ENCODE measurements around the gene MACC1.

Gene MACC1, protein sequence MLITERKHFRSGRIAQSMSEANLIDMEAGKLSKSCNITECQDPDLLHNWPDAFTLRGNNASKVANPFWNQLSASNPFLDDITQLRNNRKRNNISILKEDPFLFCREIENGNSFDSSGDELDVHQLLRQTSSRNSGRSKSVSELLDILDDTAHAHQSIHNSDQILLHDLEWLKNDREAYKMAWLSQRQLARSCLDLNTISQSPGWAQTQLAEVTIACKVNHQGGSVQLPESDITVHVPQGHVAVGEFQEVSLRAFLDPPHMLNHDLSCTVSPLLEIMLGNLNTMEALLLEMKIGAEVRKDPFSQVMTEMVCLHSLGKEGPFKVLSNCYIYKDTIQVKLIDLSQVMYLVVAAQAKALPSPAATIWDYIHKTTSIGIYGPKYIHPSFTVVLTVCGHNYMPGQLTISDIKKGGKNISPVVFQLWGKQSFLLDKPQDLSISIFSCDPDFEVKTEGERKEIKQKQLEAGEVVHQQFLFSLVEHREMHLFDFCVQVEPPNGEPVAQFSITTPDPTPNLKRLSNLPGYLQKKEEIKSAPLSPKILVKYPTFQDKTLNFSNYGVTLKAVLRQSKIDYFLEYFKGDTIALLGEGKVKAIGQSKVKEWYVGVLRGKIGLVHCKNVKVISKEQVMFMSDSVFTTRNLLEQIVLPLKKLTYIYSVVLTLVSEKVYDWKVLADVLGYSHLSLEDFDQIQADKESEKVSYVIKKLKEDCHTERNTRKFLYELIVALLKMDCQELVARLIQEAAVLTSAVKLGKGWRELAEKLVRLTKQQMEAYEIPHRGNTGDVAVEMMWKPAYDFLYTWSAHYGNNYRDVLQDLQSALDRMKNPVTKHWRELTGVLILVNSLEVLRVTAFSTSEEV

DNA sequence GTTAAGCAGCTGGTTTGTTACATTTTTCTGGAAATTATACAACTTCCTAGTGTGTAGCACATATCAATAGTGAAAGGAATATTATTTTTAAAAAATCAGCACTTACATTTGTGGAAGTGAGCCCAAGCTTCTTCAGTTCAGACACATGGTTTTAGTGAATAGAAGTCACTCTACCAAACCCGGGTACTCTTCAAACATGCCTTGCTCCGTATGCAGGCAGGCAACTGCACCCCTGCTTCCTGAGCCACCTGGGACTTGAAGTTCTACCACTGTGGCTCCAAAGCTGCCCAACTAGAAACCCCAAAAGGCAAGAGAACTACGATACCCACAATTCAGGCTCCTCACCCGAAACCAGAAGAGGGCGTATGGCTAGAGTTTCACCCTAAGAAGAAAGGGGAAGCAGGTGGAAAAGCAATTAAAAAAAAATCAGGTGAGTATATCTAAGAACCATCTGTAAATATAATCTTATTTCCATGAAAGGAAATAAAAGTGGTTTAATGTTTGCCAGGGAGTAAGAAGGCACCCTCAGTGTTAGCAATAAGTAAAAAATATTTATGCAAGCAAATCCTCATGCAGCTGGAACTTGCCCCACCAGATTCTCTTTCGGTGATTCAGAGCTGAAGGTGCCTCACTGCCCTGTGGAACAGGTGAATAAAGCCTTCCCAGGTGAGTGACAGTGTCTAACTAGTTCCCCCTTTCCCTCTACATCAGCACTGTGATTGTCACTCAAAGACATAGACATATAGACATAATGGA, at the start of gene MACC1:
TSS of gene MACC1 (minus strand) at position 192 of the 756 bp plus-strand sequence. CDS start 55,522 bp downstream, outside the sequence.
- DNase-seq: peak; percentile 80

DNA sequence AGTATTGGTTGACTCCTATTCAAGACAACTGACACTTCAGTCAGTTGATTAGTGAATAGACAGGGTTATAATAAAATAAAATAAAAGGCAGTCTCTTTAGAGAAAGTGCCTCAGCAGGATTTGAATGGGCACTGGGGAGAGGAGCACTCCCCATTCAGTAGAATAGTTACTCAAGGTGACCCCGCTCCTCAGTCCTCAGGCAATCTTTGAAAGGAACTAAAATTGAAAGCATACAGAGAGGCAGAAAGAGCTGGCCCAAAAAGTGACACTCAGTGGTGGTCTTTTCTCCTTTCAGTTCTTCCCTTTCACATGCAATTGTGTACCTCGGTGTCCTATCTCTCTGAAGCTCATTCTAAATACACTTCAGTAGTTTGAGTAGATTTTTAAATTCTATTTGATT, 47.4 kb upstream of the MACC1 start:
- DNase-seq: no peak

- DNase-seq: no peak
Measured at GRCh38 chr7:20260223-20260622, 43.0 kb upstream of the MACC1 start.

- no peak for DNase-seq
Measured at GRCh38 chr7:20257212-20257611, 40.0 kb upstream of the MACC1 start.

GRCh38 chr7:20249920-20250319, 32.7 kb upstream of the MACC1 start:
- no peak for DNase-seq

- no peak for DNase-seq
Measured at GRCh38 chr7:20249376-20249775, 32.2 kb upstream of the MACC1 start.

GRCh38 chr7:20246236-20246635, 29.1 kb upstream of the MACC1 start:
- no peak for DNase-seq

DNA sequence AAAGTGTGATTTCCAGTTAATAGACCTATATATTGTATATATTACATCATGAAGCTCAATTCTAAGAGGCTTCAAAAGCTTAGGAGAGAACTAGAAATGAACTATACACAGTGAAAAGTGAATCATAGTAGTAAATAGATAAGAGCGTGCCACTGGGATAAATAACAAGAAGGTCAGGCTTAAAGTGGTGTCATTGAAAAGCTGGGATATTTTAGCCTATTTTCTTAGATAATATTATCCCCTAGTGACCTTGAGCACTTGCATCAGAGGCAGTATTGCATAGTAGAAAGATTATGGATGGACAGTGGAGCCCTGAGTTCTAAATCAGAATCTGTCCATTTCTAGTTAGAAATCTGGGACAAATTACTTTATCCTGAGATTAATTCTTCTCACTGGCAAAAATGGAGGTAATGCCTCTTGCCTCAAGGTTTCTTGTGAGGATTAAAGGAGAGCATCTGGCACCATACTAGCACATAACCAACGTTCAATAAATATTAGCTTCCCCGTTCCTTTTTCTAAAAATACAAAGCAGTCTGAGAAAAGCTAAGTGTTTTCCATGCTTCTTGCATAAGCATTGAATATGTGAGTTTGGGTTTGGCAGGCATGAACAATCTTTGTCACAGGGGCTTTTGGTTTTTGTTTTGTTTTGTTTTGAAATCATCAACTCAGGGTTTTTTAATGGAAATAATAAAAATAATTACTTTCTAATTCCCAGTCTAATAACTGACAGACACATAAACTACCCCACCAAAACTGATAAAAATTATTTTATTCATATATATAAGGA, 27.3 kb upstream of the MACC1 start:
- DNase-seq: no peak

DNA sequence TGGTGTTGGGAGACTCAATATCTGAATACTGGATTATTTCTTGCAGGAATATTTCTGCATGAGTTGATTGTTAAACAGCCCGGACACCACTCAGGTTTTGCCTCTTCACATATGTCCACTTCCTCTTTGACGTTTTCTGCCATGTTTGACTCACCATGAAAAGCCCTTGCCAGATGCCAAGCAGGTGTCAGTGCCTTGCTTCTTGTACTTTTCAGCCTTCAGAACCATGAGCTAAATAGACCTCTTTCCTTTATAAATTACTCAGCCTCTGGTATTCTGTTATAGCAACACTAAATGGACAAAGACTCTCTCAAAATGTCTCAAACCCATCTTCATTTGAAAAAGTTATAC, 24.7 kb upstream of the MACC1 start:
- no peak for DNase-seq

GRCh38 chr7:20241194-20241910, 24.2 kb upstream of the MACC1 start:
- DNase-seq: no peak

DNA sequence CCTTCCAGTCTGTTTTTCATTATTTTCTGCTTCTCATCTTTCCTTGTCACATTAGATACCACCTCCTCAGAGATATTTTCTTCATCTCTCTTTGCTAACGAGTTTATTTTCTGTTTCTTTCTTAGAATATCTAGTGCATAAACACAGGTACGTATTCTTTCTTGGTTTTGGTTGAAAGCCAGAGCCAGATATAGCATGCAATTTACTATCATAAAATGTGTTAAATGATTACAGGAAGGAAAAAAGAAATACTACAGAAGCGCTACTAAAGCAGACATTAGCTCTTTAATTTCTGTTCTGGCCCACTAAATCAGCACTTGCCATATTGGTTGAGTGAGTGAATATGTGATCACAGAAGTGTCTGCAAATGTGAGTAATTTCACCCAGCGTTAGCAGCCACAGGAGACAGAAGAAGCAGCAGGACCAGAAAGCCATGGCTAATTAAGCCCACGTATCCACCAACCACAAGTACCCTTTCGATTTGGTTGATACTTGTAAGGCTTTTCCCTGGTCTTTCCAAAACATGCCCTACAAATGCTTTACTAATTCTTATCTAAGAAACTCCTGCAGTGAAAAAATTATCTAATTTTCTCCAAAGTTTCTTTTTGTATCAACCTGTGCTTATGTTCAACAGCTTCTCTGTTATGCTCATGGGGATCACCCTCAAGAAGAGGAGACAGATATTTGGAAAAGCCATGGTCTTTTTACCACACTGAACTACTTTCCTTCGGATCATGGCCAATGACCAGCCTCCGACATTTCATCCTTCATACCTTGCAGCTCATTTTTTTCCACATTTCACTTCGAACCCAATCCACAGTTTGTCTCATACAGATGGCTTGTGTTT, 23.1 kb upstream of the MACC1 start:
- DNase-seq: no peak

DNA sequence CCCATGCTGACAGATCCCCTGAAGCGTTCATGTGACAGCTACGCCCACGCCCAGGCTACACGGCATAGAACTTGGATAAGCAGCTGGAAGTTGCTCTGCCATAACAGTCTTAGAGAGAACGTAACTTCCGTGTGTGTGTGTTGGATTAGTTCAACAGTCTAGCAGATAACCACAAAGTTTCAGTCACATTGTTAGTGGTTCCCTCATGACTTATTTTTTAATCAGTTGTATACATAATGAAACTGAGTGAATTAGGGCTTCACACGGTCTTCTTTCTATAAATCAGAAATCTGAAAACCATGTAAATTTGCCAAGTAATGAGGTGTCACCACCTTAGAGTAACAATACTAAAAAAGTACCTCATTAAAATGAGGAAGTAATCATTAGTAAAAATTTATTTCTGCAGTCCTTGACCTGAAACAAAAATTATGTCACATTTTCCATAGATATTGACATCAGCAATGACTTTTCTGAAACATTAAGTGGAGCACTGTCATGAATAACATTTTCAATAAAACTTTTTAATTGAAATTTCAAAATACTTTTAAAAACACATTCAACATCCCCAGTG, 21.7 kb upstream of the MACC1 start:
- DNase-seq: peak; percentile 18

- DNase-seq: no peak
Measured at GRCh38 chr7:20238194-20238753, 21.1 kb upstream of the MACC1 start.

GRCh38 chr7:20237464-20238193, 20.4 kb upstream of the MACC1 start:
- DNase-seq: no peak

DNA sequence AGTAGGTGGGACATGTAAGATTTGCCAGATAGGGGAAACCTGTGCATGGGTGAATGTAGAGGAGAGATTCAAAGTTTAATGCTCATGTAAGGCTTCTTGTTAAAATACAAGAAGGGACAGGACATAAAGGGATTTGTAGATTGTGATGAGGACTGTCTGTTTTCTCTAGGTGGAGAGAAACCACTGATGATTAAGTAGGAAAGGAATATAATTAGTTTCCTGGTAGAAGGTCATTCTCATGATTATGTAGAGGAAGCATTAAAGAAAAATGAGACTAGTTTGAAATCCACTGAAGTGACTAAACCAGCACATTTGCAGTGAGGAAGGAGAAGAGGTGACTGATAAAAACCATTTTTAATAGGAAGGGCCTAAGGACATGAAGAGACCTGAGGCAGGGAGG, 19.6 kb upstream of the MACC1 start:
- no peak for DNase-seq

GRCh38 chr7:20236043-20236442, 18.9 kb upstream of the MACC1 start:
- DNase-seq: no peak

- DNase-seq: no peak
Measured at GRCh38 chr7:20235288-20235687, 18.1 kb upstream of the MACC1 start.

GRCh38 chr7:20233362-20233761, 16.2 kb upstream of the MACC1 start:
- DNase-seq: no peak

DNA sequence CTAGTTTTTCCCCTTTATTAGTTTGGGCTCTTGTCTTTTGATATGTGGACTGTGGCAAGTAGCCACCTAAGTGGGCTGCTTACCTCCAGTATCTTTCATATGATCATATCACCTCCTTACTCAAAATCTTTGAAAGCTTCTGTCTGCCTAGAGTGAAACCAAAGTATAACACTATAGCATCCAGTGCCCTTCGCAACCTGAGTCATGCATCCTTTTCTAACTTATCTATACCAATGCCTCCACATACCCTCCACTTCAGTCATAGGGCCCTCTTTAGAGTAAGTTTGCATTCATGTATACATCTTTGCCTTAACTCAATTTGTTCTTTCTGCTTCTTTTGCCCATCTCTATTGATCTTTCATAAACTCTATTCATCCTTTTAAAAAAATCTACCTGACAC, 15.7 kb upstream of the MACC1 start:
- DNase-seq: no peak
